Testis (tissue), 2 donors: ENCODE measurements around the gene CDH4.

Source experiments
- CTCF ChIP-seq, 3 experiments: fragments of 450-650 bp in 2 of 3; fragments of 200-600 bp in 1 of 3; sonication (generic) in 1 of 3; IDR thresholded peaks; one replicate each; pipeline ENCODE4 v1.5.1; 2016 to 2019; ENCODE audit warnings: antibody characterized with exemption in 3 of 3, mild to moderate bottlenecking in 2 of 3, moderate library complexity in 1 of 3
- POLR2A ChIP-seq: fragments of 450-650 bp; IDR thresholded peaks from one replicate; pipeline ENCODE4 v1.6.1; 2017; ENCODE audit warnings: antibody characterized with exemption, mild to moderate bottlenecking, moderate library complexity

GRCh38 chr20:61909028-61909427 is 657.0 kb downstream of the CDH4 start:
- no peak for TF ChIP-seq CTCF (IDR thresholded peaks at IDR 0.05)
- TF ChIP-seq POLR2A, result no peak
